Liver (tissue), 3 donors: ENCODE results near the gene CRADD.

Source experiments
- ATF3 ChIP-seq: IDR thresholded peaks from 2 replicates; pipeline ENCODE4 v1.6.1; 2016; ENCODE audit warnings: antibody characterized with exemption
- CTCF ChIP-seq: fragments of 150-350 bp; IDR thresholded peaks from 2 replicates; pipeline ENCODE4 v1.5.1; 2017; ENCODE audit warnings: improper control_type of control experiment, low read depth, low read length; ENCODE audit not compliant: missing input control
- MAX ChIP-seq: IDR thresholded peaks from 2 replicates; pipeline ENCODE4 v1.6.1; 2016; ENCODE audit warnings: antibody characterized with exemption
- RAD21 ChIP-seq, 2 donors: IDR thresholded peaks; 2 replicates each; pipeline ENCODE4 v1.6.1; 2016; ENCODE audit warnings: antibody characterized with exemption in 2 of 2, mild to moderate bottlenecking in 2 of 2
- REST ChIP-seq: IDR thresholded peaks from 2 replicates; pipeline ENCODE4 v1.6.1; 2016; ENCODE audit warnings: antibody characterized with exemption, mild to moderate bottlenecking
- SP1 ChIP-seq: IDR thresholded peaks from 2 replicates; pipeline ENCODE4 v1.6.1; 2018; ENCODE audit warnings: antibody characterized with exemption, mild to moderate bottlenecking
- YY1 ChIP-seq: IDR thresholded peaks from 2 replicates; pipeline ENCODE4 v1.6.1; 2016; ENCODE audit warnings: antibody characterized with exemption, mild to moderate bottlenecking
- donor health status: healthy.
- donor health status: healthy.

GRCh38 chr12:93846936-93847516, 169.9 kb downstream of the CRADD start:
- TF ChIP-seq REST: no peak
- no peak for TF ChIP-seq CTCF
- no peak for TF ChIP-seq ATF3
- no peak for TF ChIP-seq MAX
- no peak for TF ChIP-seq SP1
- TF ChIP-seq YY1: no peak
- no peak for TF ChIP-seq RAD21 (IDR thresholded peaks at IDR 0.05)
